Mammary epithelial cell (primary cell): ENCODE data around the gene COL4A2.

Source experiments
- EZH2 ChIP-seq: IDR thresholded peaks from 2 replicates; pipeline ENCODE4 v1.6.1; 2012; ENCODE audit warnings: low read length, inconsistent platforms, borderline replicate concordance
- TF ChIP-seq, protein P1 (sequence below), 2 donors: IDR thresholded peaks in 1 of 2; conservative IDR thresholded peaks in 1 of 2; 2 replicates each; pipeline ENCODE4 v1.5.1; 2011 to 2012; ENCODE audit warnings: inconsistent platforms in 2 of 2, low read length in 2 of 2, mild to moderate bottlenecking in 2 of 2, control low read depth in 1 of 2, low read depth in 1 of 2; ENCODE audit not compliant: insufficient read depth in 1 of 2; ENCODE audit errors: extremely low read depth in 1 of 2

DNA sequence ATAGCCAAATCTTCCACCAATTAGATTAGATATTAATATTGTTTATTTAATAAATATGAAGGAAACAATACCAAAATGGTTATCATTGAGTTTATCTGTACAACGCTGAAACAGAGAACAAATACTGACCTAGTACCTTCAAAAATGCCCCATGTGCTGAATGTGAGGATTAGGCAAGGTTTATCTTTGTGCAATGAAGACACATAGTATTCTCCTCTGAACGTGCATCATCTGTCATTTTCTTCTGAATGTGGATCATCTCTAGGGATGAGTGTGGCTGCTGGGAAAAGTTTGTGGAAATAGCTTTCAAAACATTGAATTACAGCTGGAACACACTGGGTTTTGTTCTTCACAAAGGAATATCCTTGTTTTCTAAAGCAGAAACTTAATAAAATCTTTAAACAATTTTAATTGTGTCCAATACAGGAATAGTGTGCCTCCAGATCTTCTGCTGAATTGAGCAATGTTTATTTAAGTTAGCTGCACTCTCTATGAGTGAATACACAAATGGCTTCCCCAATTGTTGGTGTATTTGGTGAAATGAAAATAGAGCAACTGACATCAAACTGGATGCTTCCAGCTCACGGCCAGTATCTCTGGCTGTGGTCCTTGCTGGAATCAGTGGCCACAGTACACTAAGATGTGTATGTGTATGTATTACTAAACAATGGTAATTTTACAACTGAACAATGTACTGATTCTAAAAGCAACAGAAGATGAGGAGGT, 6.8 kb upstream of the COL4A2 start:
- TF ChIP-seq, protein P1, sequence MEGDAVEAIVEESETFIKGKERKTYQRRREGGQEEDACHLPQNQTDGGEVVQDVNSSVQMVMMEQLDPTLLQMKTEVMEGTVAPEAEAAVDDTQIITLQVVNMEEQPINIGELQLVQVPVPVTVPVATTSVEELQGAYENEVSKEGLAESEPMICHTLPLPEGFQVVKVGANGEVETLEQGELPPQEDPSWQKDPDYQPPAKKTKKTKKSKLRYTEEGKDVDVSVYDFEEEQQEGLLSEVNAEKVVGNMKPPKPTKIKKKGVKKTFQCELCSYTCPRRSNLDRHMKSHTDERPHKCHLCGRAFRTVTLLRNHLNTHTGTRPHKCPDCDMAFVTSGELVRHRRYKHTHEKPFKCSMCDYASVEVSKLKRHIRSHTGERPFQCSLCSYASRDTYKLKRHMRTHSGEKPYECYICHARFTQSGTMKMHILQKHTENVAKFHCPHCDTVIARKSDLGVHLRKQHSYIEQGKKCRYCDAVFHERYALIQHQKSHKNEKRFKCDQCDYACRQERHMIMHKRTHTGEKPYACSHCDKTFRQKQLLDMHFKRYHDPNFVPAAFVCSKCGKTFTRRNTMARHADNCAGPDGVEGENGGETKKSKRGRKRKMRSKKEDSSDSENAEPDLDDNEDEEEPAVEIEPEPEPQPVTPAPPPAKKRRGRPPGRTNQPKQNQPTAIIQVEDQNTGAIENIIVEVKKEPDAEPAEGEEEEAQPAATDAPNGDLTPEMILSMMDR (conservative IDR thresholded peaks at IDR 0.05 in 1 of 2, IDR thresholded peaks at IDR 0.05 in 1 of 2; ENCODE audit: extremely low read depth in 1 of 2, insufficient read depth in 1 of 2, low read depth in 1 of 2, low read length in 2 of 2) = no peak
- no peak for TF ChIP-seq EZH2
